Type B pancreatic cell (in vitro differentiated cells): ENCODE data around the gene SCAF4. TPM values are rescaled to one million over a fixed set of nuclear protein-coding genes. Genes with fewer than 3 reads are reported as not detected.
"Not testable (repeated sequence)": the region's sequence is repeated elsewhere in the genome, so short reads cannot be mapped to it uniquely, and the experiment has no call there.

Source experiments
- DNase-seq: peaks from one replicate; pipeline ENCODE4 v3.0.0; 2021; ENCODE audit warnings: mixed read lengths; ENCODE audit not compliant: unreplicated experiment; ENCODE audit errors: extremely low spot score
- H3K27ac Mint-ChIP-seq: 2 replicates; pipeline ENCODE4 v1.8.0; 2021; ENCODE audit warnings: mild to moderate bottlenecking, mixed read lengths
- H3K27me3 Mint-ChIP-seq: 2 replicates; pipeline ENCODE4 v1.8.0; 2021; ENCODE audit warnings: mixed read lengths
- H3K36me3 Mint-ChIP-seq: 2 replicates; pipeline ENCODE4 v1.8.0; 2021; ENCODE audit warnings: mixed read lengths
- H3K4me1 Mint-ChIP-seq: one replicate; pipeline ENCODE4 v1.8.0; 2021; ENCODE audit warnings: mixed read lengths; ENCODE audit not compliant: unreplicated experiment
- H3K4me3 Mint-ChIP-seq: 2 replicates; pipeline ENCODE4 v1.8.0; 2021; ENCODE audit warnings: mild to moderate bottlenecking, mixed read lengths
- H3K9me3 Mint-ChIP-seq: 2 replicates; pipeline ENCODE4 v1.8.0; 2021; ENCODE audit warnings: mixed read lengths
- total RNA-seq: library from RNA; stranded (reverse); gene quantifications from 2 replicates; pipeline ENCODE4 v1.2.1, GENCODE V29; 2021; ENCODE audit warnings: low replicate concordance
- TF ChIP-seq, protein P1 (sequence below): fragments of 200-600 bp; sonication (generic); conservative IDR thresholded peaks from 2 replicates; pipeline ENCODE4 v1.5.0; 2021; ENCODE audit warnings: antibody characterized with exemption, mild to moderate bottlenecking

SCAF4 gene
- total RNA-seq, 1 donor from 2014 or later: 53.2 TPM

DNA sequence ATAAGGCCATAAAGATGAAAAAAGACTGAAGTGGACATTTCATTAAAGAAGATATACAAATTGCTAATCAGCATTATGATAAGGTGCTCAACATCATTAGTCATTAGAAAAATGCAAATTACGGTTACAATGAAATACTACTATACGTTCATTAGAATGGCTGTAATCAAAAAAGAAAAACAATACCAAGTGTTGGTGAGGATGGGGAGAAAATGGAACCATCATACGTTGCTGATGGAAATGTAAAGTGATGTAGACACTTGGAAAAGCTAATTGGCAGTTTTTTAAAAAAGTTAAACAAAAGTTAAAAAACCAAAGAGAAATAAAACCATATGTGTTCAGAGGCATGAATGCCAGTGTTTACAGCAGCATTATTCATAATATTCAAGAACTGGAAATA, 81.0 kb downstream of the SCAF4 start:
- DNase-seq: no peak
- H3K4me3 Mint-ChIP-seq: no peak overlapping the region
- H3K27ac Mint-ChIP-seq: no peak overlapping the region
- TF ChIP-seq, protein P1, sequence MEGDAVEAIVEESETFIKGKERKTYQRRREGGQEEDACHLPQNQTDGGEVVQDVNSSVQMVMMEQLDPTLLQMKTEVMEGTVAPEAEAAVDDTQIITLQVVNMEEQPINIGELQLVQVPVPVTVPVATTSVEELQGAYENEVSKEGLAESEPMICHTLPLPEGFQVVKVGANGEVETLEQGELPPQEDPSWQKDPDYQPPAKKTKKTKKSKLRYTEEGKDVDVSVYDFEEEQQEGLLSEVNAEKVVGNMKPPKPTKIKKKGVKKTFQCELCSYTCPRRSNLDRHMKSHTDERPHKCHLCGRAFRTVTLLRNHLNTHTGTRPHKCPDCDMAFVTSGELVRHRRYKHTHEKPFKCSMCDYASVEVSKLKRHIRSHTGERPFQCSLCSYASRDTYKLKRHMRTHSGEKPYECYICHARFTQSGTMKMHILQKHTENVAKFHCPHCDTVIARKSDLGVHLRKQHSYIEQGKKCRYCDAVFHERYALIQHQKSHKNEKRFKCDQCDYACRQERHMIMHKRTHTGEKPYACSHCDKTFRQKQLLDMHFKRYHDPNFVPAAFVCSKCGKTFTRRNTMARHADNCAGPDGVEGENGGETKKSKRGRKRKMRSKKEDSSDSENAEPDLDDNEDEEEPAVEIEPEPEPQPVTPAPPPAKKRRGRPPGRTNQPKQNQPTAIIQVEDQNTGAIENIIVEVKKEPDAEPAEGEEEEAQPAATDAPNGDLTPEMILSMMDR: no peak
- no peaks in the 10 kb centered on the region for H3K27me3 Mint-ChIP-seq
- H3K36me3 Mint-ChIP-seq: peaks cover 4% of the 10 kb centered on the region
- peaks cover 4% of the 10 kb centered on the region for H3K9me3 Mint-ChIP-seq
- H3K4me1 Mint-ChIP-seq: no peaks in the 10 kb centered on the region

DNA sequence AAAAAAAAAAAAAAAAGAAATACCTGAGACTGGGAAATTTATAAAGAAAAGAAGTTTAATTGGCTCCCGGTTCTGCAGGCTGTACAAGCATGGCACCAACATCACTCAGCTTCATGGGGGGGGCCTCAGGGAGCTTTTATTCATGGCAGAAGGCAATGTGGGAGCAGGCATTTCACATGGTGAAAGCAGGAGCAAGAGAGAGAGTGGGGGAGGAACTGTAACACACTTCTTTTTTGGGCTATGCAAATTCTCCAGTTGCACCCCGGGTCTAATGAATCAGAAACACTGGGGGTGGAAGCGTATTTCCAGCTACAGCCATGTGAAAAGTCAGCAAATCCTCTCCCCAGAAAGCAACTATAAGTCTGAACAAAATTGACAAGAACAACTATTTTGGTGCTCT, 84.3 kb downstream of the SCAF4 start:
- H3K27ac Mint-ChIP-seq: no peak overlapping the region
- H3K9me3 Mint-ChIP-seq: peaks cover 4% of the 10 kb centered on the region
- DNase-seq: no peak
- H3K4me3 Mint-ChIP-seq: no peak overlapping the region
- H3K27me3 Mint-ChIP-seq: no peaks in the 10 kb centered on the region
- peaks cover 4% of the 10 kb centered on the region for H3K36me3 Mint-ChIP-seq
- H3K4me1 Mint-ChIP-seq: no peaks in the 10 kb centered on the region
- TF ChIP-seq, protein P1: no peak

DNA sequence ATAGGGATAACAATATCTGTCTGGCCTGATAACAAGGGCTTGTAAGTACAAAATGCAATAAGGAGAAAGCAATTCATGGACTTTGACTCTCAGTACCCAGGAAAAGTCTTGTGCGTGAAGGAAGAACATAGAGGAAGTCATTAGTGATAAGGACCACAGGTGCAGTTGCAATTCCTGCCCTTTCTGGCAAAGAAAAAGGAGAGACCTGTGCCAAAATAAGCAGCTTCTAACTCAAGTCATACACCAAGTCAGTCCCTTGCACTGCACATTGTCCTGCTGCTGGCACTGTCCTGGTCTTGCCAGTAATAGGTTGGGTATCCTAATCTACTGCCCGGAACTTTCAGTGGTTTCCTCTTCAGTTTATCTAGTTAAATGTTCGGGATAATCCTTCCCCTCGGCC, 87.3 kb downstream of the SCAF4 start:
- peak; percentile 27 for DNase-seq
- H3K4me3 Mint-ChIP-seq: no peak overlapping the region
- no peaks in the 10 kb centered on the region for H3K36me3 Mint-ChIP-seq
- TF ChIP-seq, protein P1: no peak
- H3K9me3 Mint-ChIP-seq: no peaks in the 10 kb centered on the region
- no peaks in the 10 kb centered on the region for H3K4me1 Mint-ChIP-seq
- no peak overlapping the region for H3K27ac Mint-ChIP-seq
- no peaks in the 10 kb centered on the region for H3K27me3 Mint-ChIP-seq

DNA sequence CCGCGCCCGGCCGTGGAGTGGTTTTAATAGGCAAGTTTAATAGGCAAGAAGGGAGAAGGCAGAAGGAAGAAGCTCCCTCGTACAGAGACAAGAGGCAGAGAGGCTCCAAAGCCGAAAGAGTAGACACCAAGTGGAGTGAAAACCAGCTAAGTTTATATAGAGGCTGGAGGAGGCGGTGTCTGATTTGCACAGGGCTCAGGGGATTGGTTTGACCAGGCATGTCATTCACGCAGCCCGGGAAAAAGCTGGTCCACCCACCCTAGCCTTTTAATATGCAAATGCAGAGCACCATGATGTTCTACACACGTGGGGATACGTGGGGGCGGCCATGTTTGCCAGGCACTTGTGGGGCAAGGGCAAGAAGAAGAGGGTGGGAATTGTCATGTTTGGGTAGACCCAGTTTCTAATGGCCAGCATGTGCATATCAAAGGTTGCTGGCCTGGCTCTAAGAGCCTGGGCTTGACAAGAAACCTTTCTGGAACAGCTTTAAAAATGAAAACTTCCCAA, 90.4 kb downstream of the SCAF4 start:
- TF ChIP-seq, protein P1: no peak
- DNase-seq: no peak
- Mint-ChIP-seq H3K9me3 (no peaks in the 10 kb centered on the region), H3K4me1 (no peaks in the 10 kb centered on the region), H3K4me3 (no peak overlapping the region), H3K27ac (no peak overlapping the region), H3K36me3 (no peaks in the 10 kb centered on the region), H3K27me3 (no peaks in the 10 kb centered on the region)

DNA sequence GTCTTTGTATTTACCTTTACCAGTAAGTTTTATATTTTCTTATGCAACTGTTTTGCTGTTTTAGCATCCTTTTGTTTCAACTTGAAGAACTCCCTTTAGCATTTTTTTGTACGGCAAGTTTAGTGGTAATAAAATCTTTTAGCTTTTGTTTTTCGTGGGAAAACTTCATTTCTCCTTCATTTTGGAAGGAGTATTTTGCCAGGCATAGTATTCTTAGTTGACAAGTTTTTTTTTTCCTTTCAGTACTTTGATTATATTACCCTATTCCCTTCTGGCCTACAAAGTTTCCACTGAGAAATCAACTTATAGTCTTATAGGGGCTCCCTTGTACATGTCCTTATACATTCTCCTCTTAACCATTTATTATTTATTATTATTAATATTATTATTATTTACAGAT, 95.0 kb downstream of the SCAF4 start:
- Mint-ChIP-seq H3K9me3 (no peaks in the 10 kb centered on the region), H3K36me3 (no peaks in the 10 kb centered on the region), H3K27ac (no peak overlapping the region), H3K4me1 (no peaks in the 10 kb centered on the region), H3K27me3 (no peaks in the 10 kb centered on the region), H3K4me3 (no peak overlapping the region)
- no peak for DNase-seq
- TF ChIP-seq, protein P1: no peak

DNA sequence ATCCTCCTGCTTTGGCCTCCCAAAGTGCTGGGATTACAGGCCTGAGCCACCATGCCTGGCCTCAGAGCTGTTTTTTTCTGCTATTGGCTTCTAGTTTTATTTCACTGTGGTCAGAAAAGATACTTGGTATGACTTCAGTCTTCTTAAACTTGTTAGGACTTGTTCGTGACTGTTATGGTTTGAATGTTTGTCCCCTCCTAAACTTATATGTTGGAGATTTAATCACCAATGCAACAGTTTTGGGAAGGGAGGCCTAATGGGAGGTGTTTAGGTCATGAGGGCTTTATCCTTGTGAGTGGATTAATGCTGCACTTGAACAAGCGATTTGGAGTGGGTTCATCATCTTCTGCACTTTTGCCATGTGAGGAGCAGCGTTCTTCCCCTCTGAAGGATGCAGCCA, 96.9 kb downstream of the SCAF4 start:
- no peaks in the 10 kb centered on the region for H3K27me3 Mint-ChIP-seq
- no peak overlapping the region for H3K27ac Mint-ChIP-seq
- H3K9me3 Mint-ChIP-seq: no peaks in the 10 kb centered on the region
- H3K4me3 Mint-ChIP-seq: no peak overlapping the region
- H3K36me3 Mint-ChIP-seq: no peaks in the 10 kb centered on the region
- H3K4me1 Mint-ChIP-seq: peaks cover 3% of the 10 kb centered on the region
- TF ChIP-seq, protein P1: no peak
- DNase-seq: no peak

DNA sequence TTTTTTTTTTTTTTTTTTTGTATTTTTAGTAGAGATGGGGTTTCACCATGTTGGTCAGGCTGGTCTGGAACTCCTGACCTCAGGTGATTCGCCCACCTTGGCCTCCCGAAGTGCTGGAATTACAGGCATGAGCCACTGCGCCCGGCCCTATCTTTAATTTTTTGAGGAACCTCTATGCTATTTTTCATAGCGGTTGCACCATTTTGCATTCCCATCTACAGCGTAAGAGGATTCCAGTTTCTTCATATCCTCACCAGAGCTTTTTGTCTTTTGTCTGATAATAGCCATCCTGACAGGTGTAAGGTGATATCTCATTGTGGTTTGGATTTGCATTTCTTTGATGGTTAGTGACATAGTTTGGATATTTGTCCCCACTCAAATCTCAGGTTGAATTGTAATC, 100.0 kb downstream of the SCAF4 start:
- not testable (repeated sequence) for H3K4me3 Mint-ChIP-seq, H3K9me3 Mint-ChIP-seq, DNase-seq, H3K27ac Mint-ChIP-seq, H3K36me3 Mint-ChIP-seq, H3K4me1 Mint-ChIP-seq, H3K27me3 Mint-ChIP-seq
